Gastroesophageal sphincter (tissue), 3 donors: ENCODE results near the gene CPED1.

Experiments used
- CTCF ChIP-seq, 4 experiments: fragments of 200-600 bp in 2 of 4; fragments of 450-650 bp in 2 of 4; sonication (generic) in 1 of 4; IDR thresholded peaks; one replicate each; pipeline ENCODE4 v1.5.1; 2017 to 2019; ENCODE audit warnings: antibody characterized with exemption in 4 of 4, mild to moderate bottlenecking in 2 of 4, moderate library complexity in 2 of 4
- EP300 ChIP-seq: sonication (generic); formaldehyde crosslinking; IDR thresholded peaks from one replicate; pipeline ENCODE4 v1.6.1; 2017; ENCODE audit warnings: antibody characterized with exemption, mild to moderate bottlenecking
- POLR2A ChIP-seq, 2 donors: fragments of 450-650 bp; IDR thresholded peaks; one replicate each; pipeline ENCODE4 v1.6.1; 2017; ENCODE audit warnings: antibody characterized with exemption in 2 of 2, mild to moderate bottlenecking in 2 of 2, moderate library complexity in 1 of 2

- TF ChIP-seq EP300: no peak
- no peak for TF ChIP-seq POLR2A (IDR thresholded peaks at IDR 0.05)
- no peak for TF ChIP-seq CTCF (IDR thresholded peaks at IDR 0.05)
Measured at GRCh38 chr7:121303422-121304101, 315.1 kb downstream of the CPED1 start.
